ENCODE results near the gene SF3B5.
"Not testable (repeated sequence)": the region's sequence is repeated elsewhere in the genome, so short reads cannot be mapped to it uniquely, and the experiment has no call there.

The SF3B5 gene

DNA sequence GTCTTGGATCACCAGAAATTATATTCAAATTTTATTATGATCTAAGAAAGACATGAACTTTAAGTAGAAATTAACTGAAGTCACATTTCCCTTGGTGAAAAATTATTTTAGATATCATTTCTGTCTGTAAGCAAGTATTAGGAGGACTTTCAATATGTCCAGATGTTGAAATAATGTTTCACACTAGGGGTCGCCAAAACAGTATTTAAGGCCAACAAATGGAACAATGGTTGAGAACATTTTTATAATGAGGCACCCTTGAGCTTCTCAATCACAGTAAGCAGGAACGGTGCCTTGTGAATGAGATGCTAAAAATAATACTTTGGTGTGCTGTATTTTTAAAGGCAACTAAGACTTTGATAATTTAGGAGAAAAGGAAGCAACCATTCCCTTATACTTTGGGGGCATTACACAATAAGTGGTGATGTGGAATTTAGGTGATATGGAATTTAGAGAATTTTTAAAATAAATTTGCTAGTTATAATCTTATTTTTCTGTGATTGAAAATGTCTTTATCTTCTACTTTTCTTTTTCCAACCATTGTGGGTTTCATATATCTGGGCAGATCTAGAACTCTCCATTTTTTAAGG is 9.6 kb upstream of the SF3B5 start:
- H3K27me3 ChIP-seq (ENCODE audit: control insufficient read depth, insufficient read depth, low read length): no peaks in the 10 kb centered on the region
- no peak overlapping the region for H3K27ac ChIP-seq (ENCODE audit: low read length)
- no peaks in the 10 kb centered on the region for H3K4me1 ChIP-seq (ENCODE audit: control insufficient read depth, low read depth, low read length)
- H3K9ac ChIP-seq (ENCODE audit: low read length): no peak overlapping the region
- no peak overlapping the region for H3K4me3 ChIP-seq (ENCODE audit: low read length)
- no peaks in the 10 kb centered on the region for H3K36me3 ChIP-seq (ENCODE audit: control insufficient read depth, low read depth, low read length)
- H3K9me3 ChIP-seq (ENCODE audit: control insufficient read depth, low read depth, low read length): no peaks in the 10 kb centered on the region

DNA sequence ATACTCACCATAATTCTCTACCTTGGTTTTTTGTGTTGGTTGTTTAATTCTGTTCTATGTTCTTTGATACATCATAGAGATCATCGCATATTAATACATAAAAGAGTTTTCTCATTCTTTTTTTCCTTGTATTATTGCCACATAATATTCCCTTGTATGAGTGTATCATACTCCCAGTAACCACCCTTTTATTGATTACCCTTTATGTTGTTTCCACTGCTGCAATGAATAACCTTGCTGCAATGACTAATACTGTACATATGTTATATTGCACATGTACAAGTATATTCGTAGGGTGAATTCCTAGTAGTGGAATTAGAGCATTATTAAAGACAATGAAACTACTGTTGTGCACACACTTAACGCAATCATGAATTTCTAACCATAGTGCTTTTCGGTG is 9.1 kb upstream of the SF3B5 start:
- no peaks in the 10 kb centered on the region for H3K9me3 ChIP-seq (ENCODE audit: control insufficient read depth, low read depth, low read length)
- no peak overlapping the region for H3K4me3 ChIP-seq (ENCODE audit: low read length)
- no peak overlapping the region for H3K27ac ChIP-seq (ENCODE audit: low read length)
- H3K9ac ChIP-seq (ENCODE audit: low read length): no peak overlapping the region
- H3K4me1 ChIP-seq (ENCODE audit: control insufficient read depth, low read depth, low read length): no peaks in the 10 kb centered on the region
- no peaks in the 10 kb centered on the region for H3K36me3 ChIP-seq (ENCODE audit: control insufficient read depth, low read depth, low read length)
- no peaks in the 10 kb centered on the region for H3K27me3 ChIP-seq (ENCODE audit: control insufficient read depth, insufficient read depth, low read length)

DNA sequence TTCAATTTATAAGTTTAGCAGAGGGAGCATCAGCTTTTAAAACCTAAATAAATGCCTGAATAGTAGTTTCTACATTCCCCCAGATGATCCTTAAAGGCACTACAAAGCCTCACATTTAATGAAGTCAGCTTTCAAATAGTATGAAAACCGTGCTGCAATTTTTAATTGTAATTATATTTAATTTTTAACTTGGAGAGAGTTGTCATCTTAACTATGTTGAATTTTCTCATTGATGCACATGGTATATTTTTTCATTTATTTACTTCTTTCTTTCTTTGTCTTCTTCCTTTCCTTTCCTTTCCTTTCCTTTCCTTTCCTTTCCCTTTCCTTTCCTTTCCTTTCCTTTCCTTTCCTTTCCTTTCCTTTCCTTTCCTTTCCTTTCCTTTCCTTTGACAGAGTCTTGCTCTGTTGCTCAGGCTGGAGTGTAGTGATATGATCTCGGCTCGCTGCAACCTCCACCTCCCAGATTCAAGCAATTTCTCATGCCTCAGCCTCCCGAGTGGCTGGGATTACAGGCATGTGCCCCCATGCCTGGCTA is 7.7 kb upstream of the SF3B5 start:
- Histone ChIP-seq H3K9ac (ENCODE audit: low read length) (no peak overlapping the region), H3K9me3 (ENCODE audit: control insufficient read depth, low read depth, low read length) (no peaks in the 10 kb centered on the region), H3K27ac (ENCODE audit: low read length) (no peak overlapping the region), H3K36me3 (ENCODE audit: control insufficient read depth, low read depth, low read length) (no peaks in the 10 kb centered on the region), H3K4me3 (ENCODE audit: low read length) (no peak overlapping the region), H3K27me3 (ENCODE audit: control insufficient read depth, insufficient read depth, low read length) (peaks cover 8% of the 10 kb centered on the region), H3K4me1 (ENCODE audit: control insufficient read depth, low read depth, low read length) (no peaks in the 10 kb centered on the region)

DNA sequence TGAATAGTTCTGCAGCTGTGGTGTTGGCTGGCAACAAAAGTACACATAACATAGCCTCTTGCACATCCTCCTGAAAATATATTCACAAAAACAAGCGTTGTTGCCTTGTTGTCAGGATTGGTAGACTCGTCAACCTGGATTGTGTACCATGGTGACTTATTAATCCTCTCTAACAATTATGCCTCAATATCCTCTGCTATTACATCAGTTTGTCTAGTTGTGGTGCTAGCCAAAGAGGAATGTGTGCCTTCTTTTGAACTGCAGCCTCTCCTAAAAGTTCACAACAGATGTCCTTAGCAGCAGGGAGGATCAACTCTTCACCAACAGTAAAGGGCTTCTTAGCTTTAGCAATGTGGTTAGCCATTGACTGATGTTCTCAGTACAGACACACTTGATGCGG is 3.6 kb upstream of the SF3B5 start:
- H3K4me1 ChIP-seq (ENCODE audit: control insufficient read depth, low read depth, low read length): no peaks in the 10 kb centered on the region
- H3K9me3 ChIP-seq (ENCODE audit: control insufficient read depth, low read depth, low read length): no peaks in the 10 kb centered on the region
- no peak overlapping the region for H3K27ac ChIP-seq (ENCODE audit: low read length)
- H3K4me3 ChIP-seq (ENCODE audit: low read length): no peak overlapping the region
- no peaks in the 10 kb centered on the region for H3K36me3 ChIP-seq (ENCODE audit: control insufficient read depth, low read depth, low read length)
- no peak overlapping the region for H3K9ac ChIP-seq (ENCODE audit: low read length)
- peaks cover 8% of the 10 kb centered on the region for H3K27me3 ChIP-seq (ENCODE audit: control insufficient read depth, insufficient read depth, low read length)

DNA sequence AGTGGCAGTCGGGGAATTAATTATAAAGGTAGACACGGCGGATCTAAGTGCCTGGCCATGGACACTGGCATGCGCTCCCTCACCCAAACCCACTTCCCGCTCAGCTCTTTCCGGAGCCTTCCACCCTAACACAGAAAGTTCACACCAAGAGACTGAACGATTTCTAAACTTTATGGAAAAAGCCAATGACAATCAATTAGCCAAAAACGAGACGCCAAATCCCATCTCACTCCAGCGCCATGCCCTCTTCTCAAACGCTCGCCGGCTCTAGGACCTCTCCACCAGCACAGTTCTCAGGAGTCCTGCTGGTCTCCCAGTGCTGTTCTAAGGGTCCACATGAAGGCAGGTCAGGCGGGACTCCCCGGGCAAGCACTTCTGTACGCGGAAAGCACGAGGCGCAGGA is 641 bp downstream of the SF3B5 start:
- Histone ChIP-seq H3K27ac (ENCODE audit: low read length) (no peak overlapping the region), H3K27me3 (ENCODE audit: control insufficient read depth, insufficient read depth, low read length) (peaks cover 8% of the 10 kb centered on the region), H3K4me3 (ENCODE audit: low read length) (peak overlapping the region; percentile 92), H3K4me1 (ENCODE audit: control insufficient read depth, low read depth, low read length) (no peaks in the 10 kb centered on the region), H3K9ac (ENCODE audit: low read length) (peak overlapping the region; percentile 78), H3K36me3 (ENCODE audit: control insufficient read depth, low read depth, low read length) (no peaks in the 10 kb centered on the region), H3K9me3 (ENCODE audit: control insufficient read depth, low read depth, low read length) (no peaks in the 10 kb centered on the region)

DNA sequence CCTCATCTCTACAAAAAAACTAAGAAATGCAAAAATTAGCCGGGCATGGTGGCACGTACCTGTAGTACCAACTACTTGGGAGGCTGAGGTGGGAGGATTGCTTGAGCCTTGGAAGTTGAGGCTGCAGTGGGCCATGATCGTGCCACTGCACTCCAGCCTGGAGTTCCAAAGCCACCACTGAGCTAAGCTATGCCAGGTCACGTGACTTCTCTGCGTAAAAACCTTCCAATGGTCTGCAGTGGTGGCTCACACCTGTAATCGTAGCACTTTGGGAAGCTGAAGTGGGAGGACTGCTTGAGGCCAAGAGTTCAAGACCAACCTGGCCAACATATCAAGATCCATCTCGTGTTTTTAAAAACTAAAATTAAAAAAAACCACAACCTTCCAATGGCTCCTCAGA is 1.7 kb downstream of the SF3B5 start:
- no peak overlapping the region for H3K27ac ChIP-seq (ENCODE audit: low read length)
- peak overlapping the region; percentile 92 for H3K4me3 ChIP-seq (ENCODE audit: low read length)
- no peaks in the 10 kb centered on the region for H3K4me1 ChIP-seq (ENCODE audit: control insufficient read depth, low read depth, low read length)
- no peaks in the 10 kb centered on the region for H3K36me3 ChIP-seq (ENCODE audit: control insufficient read depth, low read depth, low read length)
- no peaks in the 10 kb centered on the region for H3K9me3 ChIP-seq (ENCODE audit: control insufficient read depth, low read depth, low read length)
- H3K27me3 ChIP-seq (ENCODE audit: control insufficient read depth, insufficient read depth, low read length): peaks cover 2% of the 10 kb centered on the region
- H3K9ac ChIP-seq (ENCODE audit: low read length): no peak overlapping the region

DNA sequence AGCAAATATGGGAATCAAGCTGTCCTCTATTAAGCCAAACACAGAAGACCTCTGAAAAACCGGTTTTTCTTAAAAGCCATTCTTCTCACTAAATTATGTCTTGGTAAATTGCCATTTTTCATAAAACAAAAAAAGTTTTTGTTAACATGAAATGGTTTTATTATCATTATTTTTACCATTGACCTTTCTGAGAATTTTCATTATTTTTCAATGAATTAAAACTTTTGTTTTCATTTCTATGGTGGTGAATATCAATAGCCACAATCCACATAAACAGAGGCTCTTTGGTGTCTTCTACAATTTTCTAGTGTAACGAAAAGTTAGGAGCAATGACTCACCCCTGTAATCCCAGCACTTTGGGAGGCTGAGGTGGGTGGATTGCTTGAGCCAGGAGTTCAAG is 2.1 kb downstream of the SF3B5 start:
- H3K36me3 ChIP-seq (ENCODE audit: control insufficient read depth, low read depth, low read length): no peaks in the 10 kb centered on the region
- no peaks in the 10 kb centered on the region for H3K27me3 ChIP-seq (ENCODE audit: control insufficient read depth, insufficient read depth, low read length)
- H3K9me3 ChIP-seq (ENCODE audit: control insufficient read depth, low read depth, low read length): no peaks in the 10 kb centered on the region
- no peak overlapping the region for H3K4me3 ChIP-seq (ENCODE audit: low read length)
- no peaks in the 10 kb centered on the region for H3K4me1 ChIP-seq (ENCODE audit: control insufficient read depth, low read depth, low read length)
- no peak overlapping the region for H3K9ac ChIP-seq (ENCODE audit: low read length)
- H3K27ac ChIP-seq (ENCODE audit: low read length): no peak overlapping the region

DNA sequence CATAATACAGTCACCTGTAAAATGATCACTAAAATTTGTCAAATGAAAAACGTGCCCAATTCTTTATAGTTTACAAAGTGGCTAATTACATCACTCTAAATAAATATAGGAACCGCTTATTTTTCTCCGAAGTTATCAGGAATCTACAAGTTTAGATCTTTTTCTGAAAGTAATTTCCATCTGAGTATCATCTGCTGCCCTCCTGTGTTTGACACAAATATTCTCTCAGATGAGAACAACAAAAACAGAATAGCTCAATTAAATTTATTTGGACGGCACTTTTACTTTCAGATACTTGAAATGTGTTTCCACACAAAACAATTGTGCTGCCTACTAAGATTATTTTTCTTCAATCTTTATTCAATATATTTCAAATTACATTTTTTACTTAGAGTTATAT is 5.0 kb downstream of the SF3B5 start:
- H3K36me3 ChIP-seq (ENCODE audit: control insufficient read depth, low read depth, low read length): no peaks in the 10 kb centered on the region

DNA sequence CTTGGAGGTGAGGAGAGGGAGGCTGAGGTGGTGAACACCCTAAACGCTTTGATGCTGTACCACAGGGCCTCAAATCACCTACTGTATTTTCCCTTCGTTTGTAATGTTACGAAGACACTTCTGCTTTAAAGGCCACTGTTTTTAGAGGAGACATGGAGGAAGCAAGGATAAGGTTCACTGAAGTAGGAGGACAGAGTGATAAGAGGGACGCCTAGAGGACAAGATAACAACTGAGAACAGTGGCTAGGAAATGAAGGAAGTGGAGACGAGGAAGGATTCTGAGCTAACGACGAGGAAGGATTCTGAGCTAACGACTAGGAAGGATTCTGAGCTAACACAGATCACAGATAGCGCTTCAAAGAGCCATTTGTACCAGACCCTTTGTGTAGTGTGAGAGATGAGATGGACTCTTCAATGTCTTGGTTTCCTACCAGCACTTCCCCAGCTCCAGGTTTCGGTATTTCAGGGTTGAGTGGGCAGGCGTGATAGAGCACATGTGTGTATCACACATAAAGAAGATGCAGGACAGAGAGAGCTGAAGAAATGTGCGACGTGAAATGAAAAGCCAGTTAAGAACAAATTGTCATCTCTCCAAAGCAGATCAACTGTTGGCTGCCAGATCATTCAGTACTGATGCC is 7.5 kb downstream of the SF3B5 start:
- H3K4me3 ChIP-seq (ENCODE audit: low read length): no peak overlapping the region
- no peak overlapping the region for H3K9ac ChIP-seq (ENCODE audit: low read length)
- no peaks in the 10 kb centered on the region for H3K27me3 ChIP-seq (ENCODE audit: control insufficient read depth, insufficient read depth, low read length)
- no peak overlapping the region for H3K27ac ChIP-seq (ENCODE audit: low read length)
- no peaks in the 10 kb centered on the region for H3K36me3 ChIP-seq (ENCODE audit: control insufficient read depth, low read depth, low read length)
- no peaks in the 10 kb centered on the region for H3K4me1 ChIP-seq (ENCODE audit: control insufficient read depth, low read depth, low read length)
- H3K9me3 ChIP-seq (ENCODE audit: control insufficient read depth, low read depth, low read length): no peaks in the 10 kb centered on the region

More for the DNA sequence above, 5.0 kb downstream of the SF3B5 start:
- Histone ChIP-seq H3K4me1 (ENCODE audit: control insufficient read depth, low read depth, low read length) (no peaks in the 10 kb centered on the region), H3K9ac (ENCODE audit: low read length) (no peak overlapping the region), H3K27me3 (ENCODE audit: control insufficient read depth, insufficient read depth, low read length) (no peaks in the 10 kb centered on the region), H3K9me3 (ENCODE audit: control insufficient read depth, low read depth, low read length) (no peaks in the 10 kb centered on the region), H3K4me3 (ENCODE audit: low read length) (no peak overlapping the region), H3K27ac (ENCODE audit: low read length) (no peak overlapping the region)

DNA sequence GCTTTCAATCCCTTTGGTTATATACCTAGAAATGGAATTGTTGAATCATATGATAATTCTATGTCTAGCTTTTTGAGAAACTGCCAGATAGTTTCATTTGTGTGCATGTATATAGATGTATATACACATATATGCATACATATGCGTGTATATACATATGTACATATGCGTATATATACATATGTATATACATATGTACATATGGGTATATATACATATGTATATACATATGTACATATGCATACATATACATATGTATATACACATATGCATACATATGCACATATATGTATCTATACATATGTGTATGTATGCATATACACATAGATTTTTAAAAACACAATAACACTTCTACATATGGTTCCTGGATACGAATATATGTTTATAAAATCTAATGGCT is 8.4 kb downstream of the SF3B5 start:
- no peak overlapping the region for H3K27ac ChIP-seq (ENCODE audit: low read length)
- H3K36me3 ChIP-seq (ENCODE audit: control insufficient read depth, low read depth, low read length): no peaks in the 10 kb centered on the region
- H3K4me3 ChIP-seq (ENCODE audit: low read length): no peak overlapping the region
- no peaks in the 10 kb centered on the region for H3K27me3 ChIP-seq (ENCODE audit: control insufficient read depth, insufficient read depth, low read length)
- H3K9ac ChIP-seq (ENCODE audit: low read length): no peak overlapping the region
- no peaks in the 10 kb centered on the region for H3K9me3 ChIP-seq (ENCODE audit: control insufficient read depth, low read depth, low read length)
- H3K4me1 ChIP-seq (ENCODE audit: control insufficient read depth, low read depth, low read length): no peaks in the 10 kb centered on the region

DNA sequence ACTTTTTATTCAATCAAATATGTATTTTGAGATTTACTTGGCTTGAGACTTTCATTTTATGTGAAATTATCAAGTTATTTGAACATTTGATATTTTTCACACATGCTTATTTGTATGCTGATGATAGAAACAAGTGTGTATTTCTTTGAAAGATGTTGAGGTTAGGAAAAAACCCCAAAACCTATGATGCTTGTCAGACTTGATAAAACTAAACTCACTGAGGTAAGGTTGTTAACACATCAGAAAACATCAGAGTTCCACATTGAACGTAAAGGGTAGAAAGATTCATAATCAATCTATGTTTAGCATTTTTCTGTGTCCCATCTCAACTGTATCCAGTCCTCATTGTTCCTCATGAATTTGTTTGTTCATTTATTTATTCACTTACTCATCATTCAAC is 12.2 kb downstream of the SF3B5 start:
- H3K27me3 ChIP-seq (ENCODE audit: control insufficient read depth, insufficient read depth, low read length): no peaks in the 10 kb centered on the region
- H3K4me3 ChIP-seq (ENCODE audit: low read length): no peak overlapping the region
- no peak overlapping the region for H3K9ac ChIP-seq (ENCODE audit: low read length)
- no peaks in the 10 kb centered on the region for H3K4me1 ChIP-seq (ENCODE audit: control insufficient read depth, low read depth, low read length)
- no peak overlapping the region for H3K27ac ChIP-seq (ENCODE audit: low read length)
- no peaks in the 10 kb centered on the region for H3K36me3 ChIP-seq (ENCODE audit: control insufficient read depth, low read depth, low read length)
- H3K9me3 ChIP-seq (ENCODE audit: control insufficient read depth, low read depth, low read length): no peaks in the 10 kb centered on the region

DNA sequence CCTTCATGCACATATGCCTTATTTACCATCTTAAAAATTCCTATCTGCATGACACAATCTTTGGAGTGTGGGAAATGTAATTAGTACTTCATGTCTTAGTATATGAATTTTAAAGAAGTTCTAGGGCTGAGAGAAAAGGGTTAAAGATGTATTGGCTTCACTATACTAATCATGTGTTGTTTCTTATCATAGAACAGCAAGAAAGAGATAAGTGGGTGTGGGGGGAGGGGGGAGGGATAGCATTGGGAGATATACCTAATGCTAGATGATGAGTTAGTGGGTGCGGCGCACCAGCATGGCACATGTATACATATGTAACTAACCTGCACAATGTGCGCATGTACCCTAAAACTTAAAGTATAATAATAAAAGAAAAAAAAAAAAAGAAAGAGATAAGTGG is 13.0 kb downstream of the SF3B5 start:
- not testable (repeated sequence) for H3K9ac ChIP-seq (ENCODE audit: low read length); H3K4me1 ChIP-seq (ENCODE audit: control insufficient read depth, low read depth, low read length); H3K27ac ChIP-seq (ENCODE audit: low read length); H3K4me3 ChIP-seq (ENCODE audit: low read length); H3K36me3 ChIP-seq (ENCODE audit: control insufficient read depth, low read depth, low read length); H3K27me3 ChIP-seq (ENCODE audit: control insufficient read depth, insufficient read depth, low read length); H3K9me3 ChIP-seq (ENCODE audit: control insufficient read depth, low read depth, low read length)
